ENCODE results near the gene TNFAIP8.

DNA sequence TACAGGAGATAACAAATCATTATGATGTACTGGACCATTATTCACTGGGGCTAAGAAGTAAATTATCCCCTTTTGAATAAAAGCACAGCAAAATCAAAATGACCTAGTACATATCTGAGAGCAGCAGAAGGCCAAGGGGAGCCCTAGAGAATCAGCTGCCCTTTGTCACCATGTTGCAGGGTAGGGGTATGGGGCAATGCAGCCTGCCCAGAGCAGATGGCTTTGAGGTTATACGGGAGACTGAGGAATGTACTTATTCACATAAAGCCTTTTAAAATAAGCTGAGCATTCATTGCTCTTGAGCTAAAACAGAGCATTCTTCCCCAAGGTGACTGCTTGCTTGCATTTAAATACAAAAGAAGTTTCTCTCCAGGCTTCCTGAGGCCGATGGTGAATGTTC, 2.6 kb upstream of the TNFAIP8 start:
- TF ChIP-seq CREB1 (IDR thresholded peaks at IDR 0.05; ENCODE audit: low read depth), result no peak
- no peak for TF ChIP-seq EP300 (IDR thresholded peaks at IDR 0.05; ENCODE audit: borderline replicate concordance)
- no peak for TF ChIP-seq TEAD4 (IDR thresholded peaks at IDR 0.05)
- no peak for TF ChIP-seq YY1 (IDR thresholded peaks at IDR 0.05; ENCODE audit: low read depth)
- no peak for TF ChIP-seq EGR1 (IDR thresholded peaks at IDR 0.05)
- no peak for TF ChIP-seq MAX (IDR thresholded peaks at IDR 0.05)
- no peak for TF ChIP-seq ZBTB7A (IDR thresholded peaks at IDR 0.05; ENCODE audit: low read depth)
- no peak for TF ChIP-seq TAF1 (IDR thresholded peaks at IDR 0.05; ENCODE audit: low read depth)
- TF ChIP-seq TCF12 (IDR thresholded peaks at IDR 0.05; ENCODE audit: low read depth), result no peak
- TF ChIP-seq CEBPB (IDR thresholded peaks at IDR 0.05), result no peak
- TF ChIP-seq REST (IDR thresholded peaks at IDR 0.05; ENCODE audit: low read depth), result no peak
- TF ChIP-seq FOXM1 (IDR thresholded peaks at IDR 0.05; ENCODE audit: borderline replicate concordance, low read depth), result no peak
- no peak for TF ChIP-seq USF1 (IDR thresholded peaks at IDR 0.05)
